Stimulated activated CD8-positive, alpha-beta memory T cell treated with anti-CD3 and anti-CD28 coated beads, Interleukin-15, amount 100 ng/mL, for 48 hours (primary cell): ENCODE measurements around the gene NR1I2.

ENCODE experiments used
- DNase-seq, 2 donors: peaks; one replicate each; pipeline ENCODE4 v3.0.0-alpha.2; 2020; ENCODE audit warnings: low read depth in 2 of 2

Gene NR1I2

DNA sequence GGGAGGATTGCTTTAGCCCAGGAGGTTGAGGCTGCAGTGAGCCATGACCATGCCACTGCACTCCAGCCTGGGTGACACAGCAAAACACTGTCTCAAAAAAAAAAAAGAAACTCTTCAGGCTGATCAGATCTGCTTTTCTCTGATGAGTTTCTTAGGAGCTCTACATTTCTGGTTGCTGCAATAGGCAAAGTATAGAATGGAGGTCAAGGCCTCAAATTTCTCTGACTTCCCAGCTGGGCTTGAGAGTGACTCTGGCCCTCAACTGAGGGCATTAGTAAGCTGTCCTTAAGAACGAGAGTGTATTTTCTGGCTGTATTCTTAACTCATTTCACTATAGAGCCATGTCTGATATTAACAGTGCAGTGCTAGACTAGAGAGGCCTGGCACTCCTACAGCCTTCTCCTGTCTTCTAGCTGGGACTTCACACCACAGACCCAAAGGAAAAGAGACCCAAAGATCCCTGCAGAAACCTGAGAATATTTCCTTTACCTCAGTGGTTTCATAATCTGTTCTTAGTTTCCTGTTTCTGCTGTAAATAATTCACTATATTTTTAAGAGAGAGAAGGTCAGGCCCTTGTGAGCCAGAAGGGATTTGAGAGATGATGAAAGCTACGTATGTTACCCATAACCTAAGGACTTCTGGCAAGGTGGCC lies 2.0 kb upstream of the NR1I2 start:
- DNase-seq = no peak

DNA sequence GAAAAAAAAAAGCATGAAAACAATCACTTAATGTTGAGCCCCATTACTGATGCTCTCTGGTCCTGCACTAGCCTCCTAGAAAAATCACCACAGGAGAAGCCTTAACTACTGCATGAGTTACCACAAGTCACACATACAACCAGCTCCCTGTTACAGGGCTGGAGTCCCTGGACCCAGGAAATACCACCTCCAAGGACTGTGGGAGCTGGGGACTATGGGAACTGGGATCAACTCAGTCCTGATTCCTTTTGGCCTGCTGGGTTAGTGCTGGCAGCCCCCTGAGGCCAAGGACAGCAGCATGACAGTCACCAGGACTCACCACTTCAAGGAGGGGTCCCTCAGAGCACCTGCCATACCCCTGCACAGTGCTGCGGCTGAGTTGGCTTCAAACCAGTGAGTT lies 559 bp downstream of the NR1I2 start:
- no peak for DNase-seq

DNA sequence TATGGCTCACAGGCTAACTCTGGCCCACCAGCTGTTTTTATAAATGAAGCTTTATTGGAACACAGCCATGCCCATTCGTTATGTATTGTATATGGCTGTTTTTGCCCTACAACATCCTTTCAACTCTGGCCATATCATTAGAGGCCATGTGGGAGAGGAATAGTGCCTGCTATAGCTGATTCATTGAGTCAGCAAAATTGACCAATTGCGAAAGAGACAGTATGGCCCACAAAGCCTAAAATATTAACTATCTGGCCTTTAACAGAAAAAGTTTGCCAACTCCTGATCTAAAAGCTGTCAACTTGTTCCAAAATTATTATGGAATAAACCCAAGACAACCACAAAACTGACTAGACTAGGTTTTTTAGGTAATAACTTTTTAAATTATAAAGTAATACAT lies 1.4 kb downstream of the NR1I2 start:
- no peak for DNase-seq

DNA sequence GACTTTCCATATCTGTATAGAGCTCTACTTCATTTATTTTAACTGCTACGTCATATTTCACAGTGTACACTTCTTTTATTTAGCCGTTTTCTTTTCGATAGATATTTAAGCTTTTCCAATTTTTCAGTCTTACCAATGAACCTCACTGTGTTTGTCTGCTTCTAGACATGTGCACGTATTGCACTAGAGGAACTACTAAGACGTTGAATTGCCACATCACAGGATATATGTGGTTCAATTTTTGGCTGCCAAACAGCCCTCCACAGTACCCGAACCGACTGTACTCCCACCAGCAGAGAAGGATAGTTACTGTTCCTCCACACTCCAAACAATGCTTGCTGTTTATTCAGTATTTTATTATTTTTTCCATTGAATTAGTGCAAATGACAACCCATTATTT lies 2.0 kb downstream of the NR1I2 start:
- no peak for DNase-seq

DNA sequence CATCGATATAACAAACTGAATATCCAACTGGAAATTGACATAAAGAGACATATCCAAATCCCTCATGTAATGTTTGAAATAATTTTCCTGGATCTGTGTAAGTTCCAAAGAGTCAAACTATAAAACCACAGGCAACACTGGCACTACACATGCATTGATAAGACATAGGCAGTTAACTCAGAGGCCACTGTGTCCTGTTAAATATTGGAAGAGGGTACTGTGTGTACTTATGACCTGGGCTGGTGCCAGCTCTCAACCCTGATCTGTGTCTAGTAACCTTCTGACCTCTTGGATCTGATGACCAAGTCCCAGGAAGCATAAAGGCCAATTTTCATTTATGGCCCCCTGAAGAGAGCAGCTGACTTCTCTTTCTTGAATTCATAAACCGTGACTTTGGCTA lies 4.5 kb downstream of the NR1I2 start:
- DNase-seq = no peak

DNA sequence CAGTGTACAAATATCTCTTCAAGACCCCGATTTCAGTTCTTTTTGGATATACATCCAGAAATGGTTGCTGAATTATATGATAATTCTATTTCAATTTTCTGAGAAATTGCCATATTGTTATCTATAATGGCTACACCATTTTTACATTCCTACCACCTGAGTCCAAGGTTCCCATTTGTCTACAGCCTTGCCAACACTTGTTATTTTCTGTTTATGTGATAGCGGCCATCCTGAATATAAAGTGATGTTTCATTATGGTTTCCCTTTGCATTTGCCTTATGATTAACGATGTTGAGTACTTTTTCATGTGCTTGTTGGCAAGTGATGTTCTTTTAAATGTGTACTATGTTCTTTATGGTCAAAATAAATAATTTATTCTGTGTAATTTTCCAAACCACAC lies 8.5 kb downstream of the NR1I2 start:
- no peak for DNase-seq

DNA sequence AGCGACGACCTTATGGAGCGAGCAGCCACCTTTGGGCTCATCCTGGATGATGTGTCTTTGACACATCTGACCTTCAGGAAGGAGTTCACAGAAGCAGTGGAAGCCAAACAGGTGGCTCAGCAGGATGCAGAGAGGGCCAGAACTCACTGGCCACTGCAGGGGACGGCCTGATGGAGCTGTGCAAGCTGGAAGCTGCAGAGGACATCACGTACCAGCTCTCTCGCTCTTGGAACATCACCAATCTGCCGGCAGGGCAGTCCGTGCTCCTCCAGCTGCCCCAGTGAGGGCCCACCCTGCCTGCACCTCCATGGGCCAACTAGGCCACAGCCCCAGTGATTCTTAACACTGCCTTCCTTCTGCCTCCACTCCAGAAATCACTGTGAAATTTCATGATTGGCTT lies 10.4 kb downstream of the NR1I2 start:
- DNase-seq = no peak

DNA sequence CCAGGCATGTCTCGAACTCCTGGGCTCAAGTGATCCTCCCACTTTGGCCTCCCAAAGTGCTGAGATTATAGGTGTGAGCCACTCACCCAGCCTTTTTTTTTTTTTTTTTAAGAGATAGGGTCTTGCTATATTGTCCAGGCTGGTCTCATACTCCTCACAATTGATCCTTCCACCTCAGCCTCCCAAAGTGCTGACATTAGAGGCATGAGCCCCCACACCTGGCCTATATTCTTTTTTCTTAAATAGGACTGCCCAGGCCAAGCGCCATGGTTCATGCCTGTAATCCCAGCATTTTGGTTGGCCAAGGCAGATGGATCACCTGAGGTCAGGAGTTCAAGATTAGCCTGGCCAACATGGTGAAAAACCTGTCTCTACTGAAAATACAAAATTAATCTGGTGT lies 12.5 kb downstream of the NR1I2 start:
- no peak for DNase-seq

DNA sequence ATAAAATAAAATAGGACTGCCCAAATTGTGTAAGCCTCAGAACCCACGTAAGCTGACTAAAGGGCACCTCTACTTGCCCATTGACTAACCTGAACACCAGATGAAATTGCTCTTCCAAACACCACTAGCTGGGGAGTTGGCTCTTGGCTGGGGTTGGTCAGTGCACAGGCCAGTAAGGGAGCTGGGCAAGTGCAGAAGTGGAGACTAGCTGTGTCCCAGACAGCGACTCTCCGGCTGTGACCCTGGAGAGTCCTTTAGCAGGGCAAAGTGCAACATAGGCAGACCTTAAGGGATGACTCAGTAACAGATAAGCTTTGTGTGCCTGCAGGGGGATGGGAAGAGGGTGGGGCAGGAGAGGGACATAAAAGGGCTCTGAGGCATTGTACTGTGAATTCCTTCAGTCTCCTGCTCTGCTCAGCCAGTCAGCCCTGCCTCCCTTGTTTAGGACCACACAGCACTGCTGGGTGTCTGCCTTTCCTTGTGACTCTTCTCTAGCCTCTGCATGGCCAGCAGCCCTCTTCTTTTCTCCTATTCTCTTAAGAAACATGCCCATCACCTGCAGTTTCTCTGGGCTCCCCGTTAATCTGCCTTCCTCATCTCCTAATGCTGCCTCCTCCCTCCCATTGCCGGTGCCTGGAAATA lies 13.2 kb downstream of the NR1I2 start:
- DNase-seq = no peak

DNA sequence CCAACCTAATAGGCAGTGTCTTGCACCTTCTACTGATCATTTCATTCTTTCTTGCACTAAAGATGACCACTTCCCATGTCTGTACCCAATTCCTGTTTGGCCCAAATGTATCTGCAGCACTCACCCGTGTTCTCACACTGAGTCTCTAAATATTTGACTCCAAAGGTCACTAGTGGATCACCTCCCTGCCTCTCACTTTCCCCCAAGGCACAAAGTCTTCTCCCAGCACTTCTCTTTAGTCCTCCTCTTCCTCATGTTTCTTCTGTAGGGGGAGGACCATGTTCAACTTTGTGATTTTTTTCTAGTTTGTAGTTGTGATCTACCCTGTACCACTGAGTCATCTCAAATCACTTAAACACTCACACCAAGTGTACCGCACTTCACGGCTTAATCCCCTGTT lies 13.9 kb downstream of the NR1I2 start:
- no peak for DNase-seq

DNA sequence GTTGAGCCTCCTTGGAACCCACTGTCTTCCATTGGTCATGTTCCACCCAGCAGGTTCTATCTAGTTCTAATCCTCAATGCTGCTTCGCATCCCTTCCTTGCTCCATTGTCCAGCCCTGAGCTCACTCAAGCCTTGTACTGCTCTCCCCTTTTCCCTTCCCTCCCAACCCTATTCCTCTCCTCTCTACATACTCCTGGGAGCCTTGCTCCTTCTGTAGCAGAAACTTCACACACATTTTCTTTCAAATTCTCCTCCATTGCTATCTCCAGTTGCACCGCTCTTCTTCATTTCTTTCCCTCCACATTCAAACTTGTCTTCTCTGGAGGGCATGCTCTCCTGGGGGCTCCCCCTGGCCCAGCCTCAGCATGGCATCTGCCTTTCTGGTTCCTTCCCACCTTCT lies 14.5 kb downstream of the NR1I2 start:
- DNase-seq = no peak

DNA sequence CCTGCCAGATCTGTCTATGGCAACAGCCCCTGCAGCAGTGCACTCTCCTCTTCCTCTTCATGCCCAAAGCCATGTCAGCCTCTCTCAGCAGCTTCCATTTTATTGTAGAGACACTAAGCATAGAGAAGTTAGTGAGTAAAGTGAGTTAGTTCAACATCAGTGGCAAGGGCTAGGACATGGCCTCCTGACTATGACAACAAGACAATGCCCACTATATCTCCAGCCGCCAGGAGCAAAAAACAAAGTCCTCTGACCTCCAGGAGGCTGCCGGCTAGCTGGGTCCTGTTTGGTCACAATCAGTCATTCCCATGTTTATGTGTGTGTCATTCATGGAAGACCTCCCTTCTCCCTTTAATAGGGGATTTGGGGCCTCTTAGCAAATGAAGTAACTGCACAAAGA lies 14.9 kb downstream of the NR1I2 start:
- DNase-seq = no peak

DNA sequence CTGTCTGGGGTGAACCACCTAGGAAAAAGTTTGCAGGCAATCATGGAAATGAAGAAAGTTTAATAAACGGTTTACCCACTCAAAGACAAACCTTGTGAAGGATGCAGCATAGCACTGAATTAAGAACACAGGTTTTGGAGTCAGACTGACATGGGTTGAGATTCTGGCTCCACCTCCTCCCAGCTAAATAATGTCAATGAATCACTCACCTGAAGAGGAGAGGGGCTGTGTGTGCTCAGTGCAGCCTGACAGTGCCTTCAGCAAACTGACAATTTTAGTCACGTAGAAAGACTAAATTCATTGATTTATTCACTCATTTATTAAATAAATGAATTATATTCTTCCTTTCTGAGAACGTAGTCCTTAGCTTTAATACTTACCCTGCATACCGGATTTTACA lies 18.9 kb downstream of the NR1I2 start:
- DNase-seq = no peak

DNA sequence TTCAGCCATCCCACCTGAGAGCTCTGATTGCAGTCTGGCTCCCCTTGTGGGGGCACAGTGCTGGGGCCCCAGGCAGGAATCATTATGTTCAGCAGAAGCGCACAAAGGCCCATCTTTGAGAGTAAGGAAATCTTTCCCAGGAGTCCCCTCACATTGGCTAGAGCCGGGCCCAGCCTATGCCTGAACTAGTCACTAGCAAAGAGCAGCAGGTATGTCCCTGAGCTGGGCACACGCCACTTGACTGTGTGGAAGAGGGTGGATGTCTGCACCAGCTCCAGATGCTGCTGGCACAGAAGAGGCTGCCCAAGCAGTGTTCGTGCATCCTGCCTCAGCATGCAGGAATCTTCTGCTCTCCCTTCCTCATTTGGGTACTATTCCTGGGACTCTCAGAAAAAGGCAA lies 26.3 kb downstream of the NR1I2 start:
- DNase-seq = no peak

DNA sequence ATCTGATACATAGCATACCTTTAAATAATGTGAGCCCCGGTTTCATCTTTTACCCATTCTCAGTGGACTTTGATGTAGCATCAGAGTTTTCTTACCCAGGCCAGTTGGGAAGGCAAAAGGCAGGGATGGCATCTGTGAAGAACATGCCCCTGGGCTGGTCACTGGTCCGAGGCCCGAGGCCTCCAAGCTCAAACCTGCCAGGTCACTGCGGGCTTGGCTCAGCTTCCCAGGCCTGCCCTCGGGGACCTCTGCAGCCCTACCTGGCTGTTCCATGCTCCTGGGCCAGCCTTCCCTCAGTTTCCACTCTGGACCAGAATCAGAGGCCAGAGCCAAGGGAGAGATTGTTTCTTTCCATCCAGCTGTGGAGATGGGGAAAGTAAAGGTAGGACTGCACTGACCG lies 26.9 kb downstream of the NR1I2 start:
- DNase-seq = no peak

DNA sequence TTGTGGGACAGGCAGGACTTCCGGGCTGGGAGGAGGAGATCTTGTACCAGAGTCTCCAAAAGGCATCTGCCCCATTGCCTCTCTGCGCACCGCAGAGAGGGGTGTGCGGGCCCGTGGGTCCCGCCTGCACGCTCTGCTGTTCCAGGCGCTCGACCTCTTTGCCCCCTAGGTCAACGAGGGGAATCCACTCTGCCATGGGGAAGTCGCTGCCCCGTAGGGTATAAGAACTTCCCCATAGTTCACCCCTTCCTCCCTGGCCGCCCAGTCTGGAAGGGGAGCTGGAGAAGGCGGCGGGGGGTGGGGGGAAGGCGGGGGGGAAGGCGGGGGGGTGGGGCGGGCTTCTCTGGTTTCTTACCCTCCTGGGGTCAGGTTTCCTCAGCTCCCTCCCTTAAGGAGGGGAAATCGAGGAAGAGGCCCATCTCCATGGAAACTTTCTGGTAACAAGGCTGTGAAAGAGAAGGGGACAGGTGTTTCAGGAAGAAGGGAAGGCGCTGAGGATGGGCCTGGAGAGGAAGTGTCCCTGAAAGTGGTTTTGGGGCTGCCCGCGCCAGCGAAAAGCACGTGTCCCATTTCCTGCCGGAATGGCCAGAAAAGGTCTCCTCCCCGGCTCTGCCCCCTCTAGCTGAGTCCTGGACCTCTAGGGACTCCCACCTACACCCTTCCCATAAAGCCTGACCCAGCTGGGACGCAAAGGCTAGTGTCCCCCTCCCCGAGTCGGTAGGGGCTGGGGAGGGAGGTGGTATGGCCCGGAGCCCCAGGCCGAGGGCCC lies 27.5 kb downstream of the NR1I2 start:
- DNase-seq = no peak

DNA sequence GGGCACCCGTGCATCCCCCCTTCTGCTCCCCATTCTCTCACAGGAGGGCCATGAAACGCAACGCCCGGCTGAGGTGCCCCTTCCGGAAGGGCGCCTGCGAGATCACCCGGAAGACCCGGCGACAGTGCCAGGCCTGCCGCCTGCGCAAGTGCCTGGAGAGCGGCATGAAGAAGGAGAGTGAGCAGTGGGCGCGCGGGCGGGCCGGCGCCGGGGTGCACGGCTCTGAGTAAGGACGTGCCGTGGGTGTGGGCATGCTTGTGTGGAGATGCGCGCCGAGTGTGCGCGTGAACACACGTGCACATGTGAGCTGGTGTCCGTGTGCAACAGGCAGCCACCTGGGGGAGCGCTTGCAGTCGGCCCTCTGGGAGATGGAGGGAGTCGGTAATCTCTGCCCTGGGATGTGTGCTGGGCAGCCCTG lies 28.1 kb downstream of the NR1I2 start:
- peak; percentile 31 to 51 for DNase-seq

DNA sequence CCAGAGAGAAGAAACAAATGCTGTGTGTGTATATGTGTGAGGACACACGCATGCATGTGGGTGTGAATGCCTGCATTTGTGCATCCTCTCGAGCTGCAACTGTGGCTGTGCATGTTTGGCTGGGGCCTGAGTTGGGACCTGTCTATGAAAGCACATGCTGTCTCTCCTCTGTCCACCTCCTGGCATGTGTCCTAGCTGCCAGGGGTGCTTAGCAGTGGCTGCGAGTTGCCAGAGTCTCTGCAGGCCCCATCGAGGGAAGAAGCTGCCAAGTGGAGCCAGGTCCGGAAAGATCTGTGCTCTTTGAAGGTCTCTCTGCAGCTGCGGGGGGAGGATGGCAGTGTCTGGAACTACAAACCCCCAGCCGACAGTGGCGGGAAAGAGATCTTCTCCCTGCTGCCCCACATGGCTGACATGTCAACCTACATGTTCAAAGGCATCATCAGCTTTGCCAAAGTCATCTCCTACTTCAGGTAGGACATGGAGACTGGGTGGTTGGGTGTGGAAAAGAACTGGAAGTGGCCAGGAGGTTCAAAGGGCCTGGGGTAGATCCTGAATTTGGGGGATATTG lies 30.7 kb downstream of the NR1I2 start:
- no peak for DNase-seq

DNA sequence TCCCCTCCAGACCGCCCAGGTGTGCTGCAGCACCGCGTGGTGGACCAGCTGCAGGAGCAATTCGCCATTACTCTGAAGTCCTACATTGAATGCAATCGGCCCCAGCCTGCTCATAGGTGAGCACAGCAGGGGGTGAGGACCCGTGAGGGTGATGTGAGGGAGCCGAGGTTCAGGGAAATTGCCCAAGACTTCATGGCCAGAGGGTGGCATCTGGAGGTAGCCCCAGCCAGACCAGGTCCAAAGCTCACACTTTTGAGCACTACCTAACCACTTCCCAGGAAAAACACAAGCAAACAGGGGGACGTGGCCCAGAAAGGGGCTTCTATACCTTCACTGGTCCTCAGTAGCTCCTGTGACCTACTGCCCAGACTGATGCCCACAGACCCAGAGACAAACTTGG lies 33.8 kb downstream of the NR1I2 start:
- no peak for DNase-seq

DNA sequence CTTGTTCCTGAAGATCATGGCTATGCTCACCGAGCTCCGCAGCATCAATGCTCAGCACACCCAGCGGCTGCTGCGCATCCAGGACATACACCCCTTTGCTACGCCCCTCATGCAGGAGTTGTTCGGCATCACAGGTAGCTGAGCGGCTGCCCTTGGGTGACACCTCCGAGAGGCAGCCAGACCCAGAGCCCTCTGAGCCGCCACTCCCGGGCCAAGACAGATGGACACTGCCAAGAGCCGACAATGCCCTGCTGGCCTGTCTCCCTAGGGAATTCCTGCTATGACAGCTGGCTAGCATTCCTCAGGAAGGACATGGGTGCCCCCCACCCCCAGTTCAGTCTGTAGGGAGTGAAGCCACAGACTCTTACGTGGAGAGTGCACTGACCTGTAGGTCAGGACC lies 35.2 kb downstream of the NR1I2 start:
- DNase-seq = no peak

DNA sequence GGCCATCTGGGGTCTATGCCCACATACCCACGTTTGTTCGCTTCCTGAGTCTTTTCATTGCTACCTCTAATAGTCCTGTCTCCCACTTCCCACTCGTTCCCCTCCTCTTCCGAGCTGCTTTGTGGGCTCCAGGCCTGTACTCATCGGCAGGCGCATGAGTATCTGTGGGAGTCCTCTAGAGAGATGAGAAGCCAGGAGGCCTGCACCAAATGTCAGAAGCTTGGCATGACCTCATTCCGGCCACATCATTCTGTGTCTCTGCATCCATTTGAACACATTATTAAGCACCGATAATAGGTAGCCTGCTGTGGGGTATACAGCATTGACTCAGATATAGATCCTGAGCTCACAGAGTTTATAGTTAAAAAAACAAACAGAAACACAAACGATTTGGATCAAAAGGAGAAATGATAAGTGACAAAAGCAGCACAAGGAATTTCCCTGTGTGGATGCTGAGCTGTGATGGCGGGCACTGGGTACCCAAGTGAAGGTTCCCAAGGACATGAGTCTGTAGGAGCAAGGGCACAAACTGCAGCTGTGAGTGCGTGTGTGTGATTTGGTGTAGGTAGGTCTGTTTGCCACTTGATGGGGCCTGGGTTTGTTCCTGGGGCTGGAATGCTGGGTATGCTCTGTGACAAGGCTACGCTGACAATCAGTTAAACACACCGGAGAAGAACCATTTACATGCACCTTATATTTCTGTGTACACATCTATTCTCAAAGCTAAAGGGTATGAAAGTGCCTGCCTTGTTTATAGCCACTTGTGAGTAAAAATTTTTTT lies 35.9 kb downstream of the NR1I2 start:
- DNase-seq = no peak

DNA sequence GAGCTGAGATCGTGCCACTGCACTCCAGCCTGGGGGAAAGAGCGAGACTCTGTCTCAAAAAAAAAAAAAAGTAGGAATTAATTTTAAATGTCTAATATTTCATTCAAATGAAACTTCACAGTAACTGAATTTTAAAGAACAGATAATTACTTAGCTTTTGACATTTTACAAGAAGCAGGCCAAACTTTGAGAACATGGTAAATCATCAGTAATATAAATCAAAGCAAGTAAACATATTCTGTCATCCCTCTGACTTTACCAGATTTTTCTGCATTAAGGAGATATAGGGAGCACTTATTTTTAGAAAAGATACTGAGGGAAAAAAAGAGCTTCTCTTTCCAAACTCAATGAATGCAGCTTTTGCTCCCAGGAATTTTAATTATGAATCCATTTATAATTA lies 37.0 kb downstream of the NR1I2 start:
- no peak for DNase-seq
